Measurements from ENCODE around the gene SLCO4A1. TPM values are rescaled to one million over a fixed set of nuclear protein-coding genes. Genes with fewer than 3 reads are reported as not detected.

Gene SLCO4A1
- total and polyA plus RNA-seq, 9 of the 15 experiments (the other 6 are each of a cell fraction or from before 2014, with no cell fraction given), result 1.6 to 21.9 (median 12.8) TPM

GRCh38 chr20:62665153-62665754 is 23.0 kb downstream of the SLCO4A1 start:
- Histone ChIP-seq H2AFZ (ENCODE audit: low read depth, low read length) (no peak overlapping the region), H3K4me2 (ENCODE audit: insufficient read depth, low read length) (no peak overlapping the region), H3K27ac (ENCODE audit: extremely low read depth, low read depth, low read length) (no peak overlapping the region), H3K9me1 (ENCODE audit: control insufficient read depth, insufficient read depth, low read length) (no peaks in the 10 kb centered on the region), H3K79me2 (ENCODE audit: control insufficient read depth, insufficient read depth, low read length) (no peaks in the 10 kb centered on the region), H3K4me1 (replicated peaks in 1 of 2; ENCODE audit: control insufficient read depth in 2 of 2, insufficient read depth in 2 of 2, low read length in 2 of 2) (peaks cover 0 to 38% of the 10 kb centered on the region in 2 experiments; a peak in 2 of 5 replicates), H4K20me1 (replicated peaks; ENCODE audit: control insufficient read depth, insufficient read depth, low read length) (no peaks in the 10 kb centered on the region; the same call in 1 of the 2 replicates), H3K9me3 (replicated peaks; ENCODE audit: control insufficient read depth, insufficient read depth, low read depth, low read length) (no peaks in the 10 kb centered on the region), H3K4me3 (no peak overlapping the region), H3K9ac (ENCODE audit: insufficient read depth in 1 of 2, low read depth in 2 of 2, low read length in 2 of 2) (no peak overlapping the region; a peak in 1 of 4 replicates), H3K36me3 (ENCODE audit: control insufficient read depth, insufficient read depth, low read length) (peaks cover 47% of the 10 kb centered on the region; the same call in 2 of the 3 replicates), H3K27me3 (ENCODE audit: control insufficient read depth in 2 of 2, insufficient read depth in 2 of 2, low read length in 2 of 2) (no peaks in the 10 kb centered on the region)
- in situ Hi-C loops (cut with MboI) (loop anchor here (5.0 kb wide), 1 partner anchor 127 kb away; no protein-coding TSS in a partner anchor), intact Hi-C loops (cut with micrococcal nuclease) (loop anchor here (5.0 kb wide), 1 partner anchor 142 kb away; no protein-coding TSS in a partner anchor)
- FAIRE-seq (no peak), DNase-seq (ENCODE audit: extremely low read depth in 1 of 4, low spot score in 3 of 4) (no peak), ATAC-seq (no peak)
- CTCF ChIA-PET (ENCODE audit: low intra/inter-chr PET ratio), result no interaction called here
- TF ChIP-seq SMC3 (conservative IDR thresholded peaks at IDR 0.05; ENCODE audit: insufficient read depth, low read depth, low read length) (no peak), PHB2 (IDR thresholded peaks at IDR 0.05; ENCODE audit: low read depth) (no peak), ZBTB2 (IDR thresholded peaks at IDR 0.05) (no peak), KDM5B (IDR thresholded peaks at IDR 0.05; ENCODE audit: insufficient replicate concordance, low read depth, low read length) (no peak), FOXA1 (IDR thresholded peaks at IDR 0.05; ENCODE audit: borderline replicate concordance) (no peak), THRAP3 (IDR thresholded peaks at IDR 0.05; ENCODE audit: borderline replicate concordance) (no peak), DPF2 (IDR thresholded peaks at IDR 0.05) (no peak), CBX8 (IDR thresholded peaks at IDR 0.05; ENCODE audit: borderline replicate concordance, extremely low read depth, low read depth, low read length, poor library complexity, severe bottlenecking) (no peak), SPI1 (IDR thresholded peaks at IDR 0.05; ENCODE audit: borderline replicate concordance, low read depth, low read length) (no peak)
- TF ChIP-seq, protein P1, sequence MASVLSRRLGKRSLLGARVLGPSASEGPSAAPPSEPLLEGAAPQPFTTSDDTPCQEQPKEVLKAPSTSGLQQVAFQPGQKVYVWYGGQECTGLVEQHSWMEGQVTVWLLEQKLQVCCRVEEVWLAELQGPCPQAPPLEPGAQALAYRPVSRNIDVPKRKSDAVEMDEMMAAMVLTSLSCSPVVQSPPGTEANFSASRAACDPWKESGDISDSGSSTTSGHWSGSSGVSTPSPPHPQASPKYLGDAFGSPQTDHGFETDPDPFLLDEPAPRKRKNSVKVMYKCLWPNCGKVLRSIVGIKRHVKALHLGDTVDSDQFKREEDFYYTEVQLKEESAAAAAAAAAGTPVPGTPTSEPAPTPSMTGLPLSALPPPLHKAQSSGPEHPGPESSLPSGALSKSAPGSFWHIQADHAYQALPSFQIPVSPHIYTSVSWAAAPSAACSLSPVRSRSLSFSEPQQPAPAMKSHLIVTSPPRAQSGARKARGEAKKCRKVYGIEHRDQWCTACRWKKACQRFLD (CRISPR knock-in tag; IDR thresholded peaks at IDR 0.05), result no peak
- TF ChIP-seq, protein P2, sequence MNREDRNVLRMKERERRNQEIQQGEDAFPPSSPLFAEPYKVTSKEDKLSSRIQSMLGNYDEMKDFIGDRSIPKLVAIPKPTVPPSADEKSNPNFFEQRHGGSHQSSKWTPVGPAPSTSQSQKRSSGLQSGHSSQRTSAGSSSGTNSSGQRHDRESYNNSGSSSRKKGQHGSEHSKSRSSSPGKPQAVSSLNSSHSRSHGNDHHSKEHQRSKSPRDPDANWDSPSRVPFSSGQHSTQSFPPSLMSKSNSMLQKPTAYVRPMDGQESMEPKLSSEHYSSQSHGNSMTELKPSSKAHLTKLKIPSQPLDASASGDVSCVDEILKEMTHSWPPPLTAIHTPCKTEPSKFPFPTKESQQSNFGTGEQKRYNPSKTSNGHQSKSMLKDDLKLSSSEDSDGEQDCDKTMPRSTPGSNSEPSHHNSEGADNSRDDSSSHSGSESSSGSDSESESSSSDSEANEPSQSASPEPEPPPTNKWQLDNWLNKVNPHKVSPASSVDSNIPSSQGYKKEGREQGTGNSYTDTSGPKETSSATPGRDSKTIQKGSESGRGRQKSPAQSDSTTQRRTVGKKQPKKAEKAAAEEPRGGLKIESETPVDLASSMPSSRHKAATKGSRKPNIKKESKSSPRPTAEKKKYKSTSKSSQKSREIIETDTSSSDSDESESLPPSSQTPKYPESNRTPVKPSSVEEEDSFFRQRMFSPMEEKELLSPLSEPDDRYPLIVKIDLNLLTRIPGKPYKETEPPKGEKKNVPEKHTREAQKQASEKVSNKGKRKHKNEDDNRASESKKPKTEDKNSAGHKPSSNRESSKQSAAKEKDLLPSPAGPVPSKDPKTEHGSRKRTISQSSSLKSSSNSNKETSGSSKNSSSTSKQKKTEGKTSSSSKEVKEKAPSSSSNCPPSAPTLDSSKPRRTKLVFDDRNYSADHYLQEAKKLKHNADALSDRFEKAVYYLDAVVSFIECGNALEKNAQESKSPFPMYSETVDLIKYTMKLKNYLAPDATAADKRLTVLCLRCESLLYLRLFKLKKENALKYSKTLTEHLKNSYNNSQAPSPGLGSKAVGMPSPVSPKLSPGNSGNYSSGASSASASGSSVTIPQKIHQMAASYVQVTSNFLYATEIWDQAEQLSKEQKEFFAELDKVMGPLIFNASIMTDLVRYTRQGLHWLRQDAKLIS (CRISPR knock-in tag; IDR thresholded peaks at IDR 0.05), result no peak
- no TSS peak for BruUV-seq (replicated peaks)
- POLR2A ChIA-PET, result interaction anchor here (0.6 kb wide), 1 partner anchor 764 kb away, joined by 4 read pairs; no protein-coding TSS in a partner anchor
- WGBS (ENCODE audit: insufficient coverage, low coverage, missing lambda C conversion rate), result 96% methylated on average over 11 of the region's 12 CpGs

Measured in K562 (cell line).